Spinal cord (tissue), 10 donors: Measurements from ENCODE around the gene UVSSA. TPM values are rescaled to one million over a fixed set of nuclear protein-coding genes. Genes with fewer than 3 reads are reported as not detected.

Source experiments
- DNase-seq, 6 donors: peaks; one replicate each; pipeline versions ENCODE4 v3.0.0 to v3.0.0-alpha.2; 2013 to 2015; ENCODE audit warnings: low spot score in 6 of 6, low read depth in 4 of 6
- H3K27ac ChIP-seq: one replicate; pipeline ENCODE4 v1.5.1; 2013; ENCODE audit warnings: low read depth, low read length, control low read depth
- H3K27me3 ChIP-seq: one replicate; pipeline ENCODE4 v1.6.1; 2013; ENCODE audit warnings: low read length; ENCODE audit not compliant: control insufficient read depth, insufficient read depth
- H3K36me3 ChIP-seq: one replicate; pipeline ENCODE4 v1.6.1; 2013; ENCODE audit warnings: low read length; ENCODE audit not compliant: control insufficient read depth, insufficient read depth
- H3K4me1 ChIP-seq: one replicate; pipeline ENCODE4 v1.6.1; 2013; ENCODE audit warnings: low read length; ENCODE audit not compliant: control insufficient read depth, insufficient read depth
- H3K4me3 ChIP-seq: one replicate; pipeline ENCODE4 v1.5.1; 2013; ENCODE audit warnings: low read depth, low read length, control low read depth
- H3K9me3 ChIP-seq: one replicate; pipeline ENCODE4 v1.6.1; 2013; ENCODE audit warnings: low read length; ENCODE audit not compliant: control insufficient read depth, insufficient read depth
- WGBS: methylation state at CpG from one replicate; pipeline ENCODE4 v1.1.5; 2013; ENCODE audit warnings: missing lambda C conversion rate; ENCODE audit not compliant: insufficient coverage; 5-methylcytosine and 5-hydroxymethylcytosine counted together
- polyA plus RNA-seq, 2 donors: library from polyadenylated mRNA; unstranded; fragments of 120-200 nt; gene quantifications; one replicate each; pipeline ENCODE4 v1.2.1, GENCODE V29; 2013; ENCODE audit not compliant: insufficient read length in 2 of 2
- total RNA-seq, 2 donors: library from RNA; depleted of rRNA in 1 of 2; stranded (reverse); fragments of 120-200 nt in 1 of 2; fragments of >200 nt in 1 of 2; gene quantifications; one replicate each; pipeline versions ENCODE4 v1.2.3 to v1.2.4, GENCODE V29; 2013 to 2014
- donor health status: healthy.

UVSSA gene
- total and polyA plus RNA-seq, 4 donors: 7.5 to 27.7 (median 17.1) TPM

- Histone ChIP-seq H3K36me3 (peaks cover 56% of the 10 kb centered on the region), H3K4me3 (no peak overlapping the region), H3K9me3 (no peaks in the 10 kb centered on the region), H3K4me1 (peaks cover 46% of the 10 kb centered on the region), H3K27me3 (no peaks in the 10 kb centered on the region), H3K27ac (no peak overlapping the region)
- no peak for DNase-seq
- 96% methylated on average over 28 of the region's 29 CpGs for WGBS
Observed at GRCh38 chr4:1349359-1350168, 2.6 kb downstream of the UVSSA start.

- Histone ChIP-seq H3K27me3 (no peaks in the 10 kb centered on the region), H3K4me3 (no peak overlapping the region), H3K9me3 (no peaks in the 10 kb centered on the region), H3K4me1 (peaks cover 40% of the 10 kb centered on the region), H3K27ac (no peak overlapping the region), H3K36me3 (peaks cover 58% of the 10 kb centered on the region)
- DNase-seq: no peak
- WGBS: 98% methylated on average over 5 of the region's 5 CpGs
Observed at GRCh38 chr4:1350169-1350520, 3.1 kb downstream of the UVSSA start.

- Histone ChIP-seq H3K4me3 (no peak overlapping the region), H3K27ac (no peak overlapping the region), H3K4me1 (peaks cover 39% of the 10 kb centered on the region), H3K9me3 (no peaks in the 10 kb centered on the region), H3K36me3 (peaks cover 77% of the 10 kb centered on the region), H3K27me3 (no peaks in the 10 kb centered on the region)
- DNase-seq: peak in 4 of 6 donors; percentile 39 to 88 (median 66)
- WGBS: 43% methylated on average over 24 of the region's 24 CpGs
Observed at GRCh38 chr4:1351854-1352566, 5.0 kb downstream of the UVSSA start.

GRCh38 chr4:1352567-1352900 is 5.5 kb downstream of the UVSSA start:
- no peak for DNase-seq
- Histone ChIP-seq H3K4me1 (peaks cover 42% of the 10 kb centered on the region), H3K4me3 (no peak overlapping the region), H3K27me3 (no peaks in the 10 kb centered on the region), H3K36me3 (peaks cover 82% of the 10 kb centered on the region), H3K27ac (no peak overlapping the region), H3K9me3 (no peaks in the 10 kb centered on the region)
- WGBS: 94% methylated on average over 12 of the region's 12 CpGs

GRCh38 chr4:1353186-1354055 is 6.4 kb downstream of the UVSSA start:
- Histone ChIP-seq H3K4me1 (peaks cover 42% of the 10 kb centered on the region), H3K9me3 (no peaks in the 10 kb centered on the region)
- 92% methylated on average over 28 of the region's 30 CpGs for WGBS

GRCh38 chr4:1354136-1354982 is 7.4 kb downstream of the UVSSA start:
- DNase-seq: no peak
- 84% methylated on average over 31 of the region's 36 CpGs for WGBS
- Histone ChIP-seq H3K36me3 (peaks cover 90% of the 10 kb centered on the region), H3K27me3 (no peaks in the 10 kb centered on the region), H3K4me3 (no peak overlapping the region), H3K27ac (no peak overlapping the region), H3K9me3 (no peaks in the 10 kb centered on the region), H3K4me1 (peaks cover 38% of the 10 kb centered on the region)

More at GRCh38 chr4:1353186-1354055, 6.4 kb downstream of the UVSSA start:
- peaks cover 91% of the 10 kb centered on the region for H3K36me3 ChIP-seq
- H3K27ac ChIP-seq: no peak overlapping the region
- H3K4me3 ChIP-seq: no peak overlapping the region
- no peaks in the 10 kb centered on the region for H3K27me3 ChIP-seq
- DNase-seq: no peak

GRCh38 chr4:1354983-1355275 is 7.9 kb downstream of the UVSSA start:
- DNase-seq: no peak
- 92% methylated on average over 18 of the region's 18 CpGs for WGBS

GRCh38 chr4:1355378-1355777 is 8.4 kb downstream of the UVSSA start:
- 91% methylated on average over 14 of the region's 14 CpGs for WGBS
- Histone ChIP-seq H3K36me3 (peaks cover 89% of the 10 kb centered on the region), H3K27me3 (no peaks in the 10 kb centered on the region)

More at GRCh38 chr4:1354983-1355275, 7.9 kb downstream of the UVSSA start:
- no peak overlapping the region for H3K27ac ChIP-seq
- no peak overlapping the region for H3K4me3 ChIP-seq
- H3K9me3 ChIP-seq: no peaks in the 10 kb centered on the region
- H3K4me1 ChIP-seq: peaks cover 42% of the 10 kb centered on the region
- H3K27me3 ChIP-seq: no peaks in the 10 kb centered on the region
- peaks cover 89% of the 10 kb centered on the region for H3K36me3 ChIP-seq

More at GRCh38 chr4:1355378-1355777, 8.4 kb downstream of the UVSSA start:
- DNase-seq: no peak
- Histone ChIP-seq H3K27ac (no peak overlapping the region), H3K4me1 (peaks cover 43% of the 10 kb centered on the region), H3K9me3 (no peaks in the 10 kb centered on the region), H3K4me3 (no peak overlapping the region)
